SK-N-SH treated with all-trans-retinoic acid at 6 μM for 48 hours (cell line): Measurements from ENCODE around the gene ZGPAT.

Experiments used
- ATAC-seq: fragments of 200-7000 bp; cut with Tn5 transposase; 3 replicates; pipeline ENCODE4 v1.9.1; 2020; ENCODE audit warnings: mild to moderate bottlenecking, moderate library complexity
- ARNTL ChIP-seq: fragments of 450-650 bp; formaldehyde crosslinking; IDR thresholded peaks from 2 replicates; pipeline ENCODE4 v1.5.0; 2020; ENCODE audit warnings: low read depth, mild to moderate bottlenecking, moderate library complexity, borderline replicate concordance
- BACH2 ChIP-seq: fragments of 250-450 bp; sonication (Bioruptor Pico); IDR thresholded peaks from 2 replicates; pipeline ENCODE4 v1.9.0; 2021; ENCODE audit warnings: mild to moderate bottlenecking, borderline replicate concordance
- CREB5 ChIP-seq: fragments of 250-450 bp; sonication (Bioruptor Pico); IDR thresholded peaks from 2 replicates; pipeline ENCODE4 v1.5.1; 2020; ENCODE audit warnings: low read depth, mild to moderate bottlenecking, moderate library complexity
- CSDC2 ChIP-seq: fragments of 250-450 bp; sonication (Bioruptor Pico); IDR thresholded peaks from 2 replicates; pipeline ENCODE4 v1.5.0; 2020; ENCODE audit warnings: mild to moderate bottlenecking, moderate library complexity
- CSRNP3 ChIP-seq: fragments of 250-450 bp; sonication (Bioruptor Pico); IDR thresholded peaks from 2 replicates; pipeline ENCODE4 v1.5.1; 2021; ENCODE audit warnings: mild to moderate bottlenecking, moderate library complexity
- ESRRG ChIP-seq: fragments of 250-450 bp; sonication (Bioruptor Pico); IDR thresholded peaks from 2 replicates; pipeline ENCODE4 v1.6.1; 2021; ENCODE audit warnings: mild to moderate bottlenecking
- GLIS3 ChIP-seq: fragments of 250-450 bp; sonication (Bioruptor Pico); IDR thresholded peaks from 2 replicates; pipeline ENCODE4 v1.5.0; 2020; ENCODE audit warnings: mild to moderate bottlenecking, moderate library complexity
- ISL1 ChIP-seq: fragments of 250-450 bp; sonication (Bioruptor Pico); IDR thresholded peaks from 2 replicates; pipeline ENCODE4 v2.1.2; 2022; ENCODE audit warnings: mild to moderate bottlenecking, moderate library complexity
- OSR1 ChIP-seq: fragments of 250-450 bp; sonication (Bioruptor Pico); IDR thresholded peaks from 2 replicates; pipeline ENCODE4 v1.8.0; 2022; ENCODE audit warnings: moderate library complexity, mild to moderate bottlenecking, inconsistent platforms
- POU6F1 ChIP-seq: fragments of 250-450 bp; sonication (Bioruptor Pico); IDR thresholded peaks from 2 replicates; pipeline ENCODE4 v1.8.0; 2021; ENCODE audit warnings: low read depth, mild to moderate bottlenecking, moderate library complexity, borderline replicate concordance
- PPARA ChIP-seq: fragments of 250-450 bp; sonication (Bioruptor Pico); IDR thresholded peaks from 2 replicates; pipeline ENCODE4 v1.5.0; 2020; ENCODE audit warnings: mild to moderate bottlenecking, borderline replicate concordance
- RARB ChIP-seq: fragments of 250-450 bp; sonication (Bioruptor Pico); IDR thresholded peaks from 2 replicates; pipeline ENCODE4 v1.8.0; 2021; ENCODE audit warnings: mild to moderate bottlenecking, moderate library complexity
- SNAI2 ChIP-seq: fragments of 250-450 bp; sonication (Bioruptor Pico); IDR thresholded peaks from 2 replicates; pipeline ENCODE4 v1.5.0; 2020; ENCODE audit warnings: mild to moderate bottlenecking, moderate library complexity
- TCF4 ChIP-seq: fragments of 250-450 bp; sonication (Bioruptor Pico); IDR thresholded peaks from 2 replicates; pipeline ENCODE4 v1.8.0; 2021; ENCODE audit warnings: mild to moderate bottlenecking, moderate library complexity, borderline replicate concordance
- TOX ChIP-seq: fragments of 250-450 bp; sonication (Bioruptor Pico); IDR thresholded peaks from 2 replicates; pipeline ENCODE4 v1.8.0; 2021; ENCODE audit warnings: mild to moderate bottlenecking, moderate library complexity, borderline replicate concordance
- TSHZ2 ChIP-seq: fragments of 250-450 bp; sonication (Bioruptor Pico); IDR thresholded peaks from 2 replicates; pipeline ENCODE4 v1.5.0; 2020; ENCODE audit warnings: mild to moderate bottlenecking, moderate library complexity
- ZC3H10 ChIP-seq: fragments of 250-450 bp; sonication (Bioruptor Pico); IDR thresholded peaks from 2 replicates; pipeline ENCODE4 v1.5.1; 2021; ENCODE audit warnings: mild to moderate bottlenecking, moderate library complexity
- ZFP3 ChIP-seq: fragments of 250-450 bp; sonication (Bioruptor Pico); IDR thresholded peaks from 2 replicates; pipeline ENCODE4 v1.5.0; 2020; ENCODE audit warnings: mild to moderate bottlenecking, moderate library complexity
- ZFP30 ChIP-seq: fragments of 450-650 bp; formaldehyde crosslinking; IDR thresholded peaks from 2 replicates; pipeline ENCODE4 v1.5.0; 2022; ENCODE audit warnings: mild to moderate bottlenecking, moderate library complexity
- ZNF565 ChIP-seq: fragments of 450-650 bp; formaldehyde crosslinking; conservative IDR thresholded peaks from 2 replicates; pipeline ENCODE4 v1.5.0; 2020; ENCODE audit warnings: low read depth, mild to moderate bottlenecking, moderate library complexity
- ZNF70 ChIP-seq: fragments of 450-650 bp; formaldehyde crosslinking; IDR thresholded peaks from 2 replicates; pipeline ENCODE4 v1.5.0; 2020; ENCODE audit warnings: mild to moderate bottlenecking, moderate library complexity
- ZNF8 ChIP-seq: fragments of 450-650 bp; formaldehyde crosslinking; IDR thresholded peaks from 2 replicates; pipeline ENCODE4 v1.5.0; 2020; ENCODE audit warnings: mild to moderate bottlenecking, moderate library complexity

Gene ZGPAT

GRCh38 chr20:63777614-63778013 is 69.8 kb downstream of the ZGPAT start:
- ATAC-seq: no peak
- TF ChIP-seq ZFP3 (no peak), OSR1 (CRISPR knock-in tag) (no peak), POU6F1 (CRISPR knock-in tag) (no peak), CREB5 (CRISPR knock-in tag) (no peak), ZNF565 (CRISPR knock-in tag) (no peak), SNAI2 (no peak), TOX (CRISPR knock-in tag) (no peak), ARNTL (CRISPR knock-in tag) (no peak), GLIS3 (CRISPR knock-in tag) (no peak), ZC3H10 (CRISPR knock-in tag) (no peak), BACH2 (no peak), CSRNP3 (CRISPR knock-in tag) (no peak), ZNF8 (CRISPR knock-in tag) (no peak), PPARA (CRISPR knock-in tag) (no peak), TCF4 (CRISPR knock-in tag) (no peak), ISL1 (CRISPR knock-in tag) (no peak), ZFP30 (CRISPR knock-in tag) (no peak)

GRCh38 chr20:63778034-63778752 is 70.4 kb downstream of the ZGPAT start:
- ATAC-seq: no peak
- TF ChIP-seq CSRNP3 (CRISPR knock-in tag) (no peak), ISL1 (CRISPR knock-in tag) (no peak), ZC3H10 (CRISPR knock-in tag) (no peak), GLIS3 (CRISPR knock-in tag) (no peak), RARB (no peak), OSR1 (CRISPR knock-in tag) (no peak), BACH2 (no peak), TOX (CRISPR knock-in tag) (no peak), SNAI2 (no peak)
- TF ChIP-seq, all 23 proteins: peak for 0

- no peak for ATAC-seq
- TF ChIP-seq ZNF8 (CRISPR knock-in tag) (no peak), ZNF70 (CRISPR knock-in tag) (no peak), BACH2 (no peak), ARNTL (CRISPR knock-in tag) (no peak), PPARA (CRISPR knock-in tag) (no peak), CREB5 (CRISPR knock-in tag) (no peak), OSR1 (CRISPR knock-in tag) (no peak), ESRRG (CRISPR knock-in tag) (no peak), TOX (CRISPR knock-in tag) (no peak), POU6F1 (CRISPR knock-in tag) (no peak), TCF4 (CRISPR knock-in tag) (no peak), ZC3H10 (CRISPR knock-in tag) (no peak), CSRNP3 (CRISPR knock-in tag) (no peak), SNAI2 (no peak), CSDC2 (CRISPR knock-in tag) (no peak), TSHZ2 (CRISPR knock-in tag) (no peak), ISL1 (CRISPR knock-in tag) (no peak), GLIS3 (CRISPR knock-in tag) (no peak), RARB (no peak)
- TF ChIP-seq, all 23 proteins: peak for 0
Observed at GRCh38 chr20:63778857-63779256, 71.0 kb downstream of the ZGPAT start.
